SK-N-MC (cell line): ENCODE results near the gene CADPS2.

ENCODE experiments used
- DNase-seq: peaks from one replicate; pipeline ENCODE4 v3.0.0-alpha.2; 2011; ENCODE audit warnings: low read depth, low spot score
- H3K27ac ChIP-seq: fragments of 200-600 bp; sonication (generic); 2 replicates; pipeline ENCODE4 v1.5.1; 2016; ENCODE audit warnings: mixed run types
- H3K36me3 ChIP-seq: fragments of 200-600 bp; sonication (generic); 2 replicates; pipeline ENCODE4 v1.6.1; 2017; ENCODE audit warnings: antibody characterized with exemption, low read length, mixed read lengths; ENCODE audit not compliant: insufficient read depth
- H3K4me3 ChIP-seq: fragments of 200-600 bp; sonication (generic); 2 replicates; pipeline ENCODE4 v1.5.1; 2016
- H3K9ac ChIP-seq: fragments of 200-600 bp; sonication (generic); 2 replicates; pipeline ENCODE4 v1.8.0; 2017; ENCODE audit warnings: mixed run types, mixed read lengths; ENCODE audit not compliant: insufficient read length
- H3K9me3 ChIP-seq: fragments of 200-600 bp; sonication (generic); 2 replicates; pipeline ENCODE4 v1.6.1; 2017; ENCODE audit warnings: low read depth, mild to moderate bottlenecking, antibody characterized with exemption, low read length, moderate library complexity, mixed read lengths
- EZH2 ChIP-seq: fragments of 200-600 bp; sonication (generic); IDR thresholded peaks from one replicate; pipeline ENCODE4 v1.6.1; 2017; ENCODE audit warnings: antibody characterized with exemption
- FOXP2 ChIP-seq: optimal IDR thresholded peaks from 2 replicates; pipeline ENCODE3; 2011; ENCODE audit warnings: mild to moderate bottlenecking, moderate library complexity; ENCODE audit not compliant: insufficient read depth; ENCODE audit errors: extremely low read length, control extremely low read depth
- POLR2AphosphoS5 ChIP-seq: IDR thresholded peaks from 2 replicates; pipeline ENCODE4 v1.6.1; 2012; ENCODE audit warnings: mild to moderate bottlenecking, low read depth, low read length, borderline replicate concordance

Gene CADPS2

DNA sequence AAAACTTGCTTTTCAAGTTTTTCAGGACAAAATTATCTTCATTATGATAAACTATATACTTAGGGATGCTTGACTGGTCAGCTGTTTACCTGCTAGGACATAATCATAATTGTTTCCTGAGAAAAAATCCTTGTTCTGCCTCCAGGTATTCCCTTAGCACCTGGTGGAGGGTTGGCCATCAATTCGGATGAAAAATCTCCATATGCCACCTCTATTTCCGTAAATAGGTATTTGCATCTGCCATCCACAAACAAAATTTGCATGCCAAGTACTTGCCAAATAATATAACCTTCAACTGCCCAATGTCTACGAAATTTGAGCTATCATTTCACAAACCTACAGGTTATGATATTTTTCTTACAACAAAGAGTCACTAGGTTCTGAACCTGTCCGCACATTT lies 313.6 kb downstream of the CADPS2 start:
- Histone ChIP-seq H3K27ac (no peak overlapping the region), H3K4me3 (no peak overlapping the region), H3K9ac (no peak overlapping the region), H3K36me3 (peaks cover 4% of the 10 kb centered on the region; the same call in 1 of the 2 replicates), H3K9me3 (no peaks in the 10 kb centered on the region)
- TF ChIP-seq FOXP2 (no peak), POLR2AphosphoS5 (no peak), EZH2 (no peak)
- DNase-seq, result no peak

DNA sequence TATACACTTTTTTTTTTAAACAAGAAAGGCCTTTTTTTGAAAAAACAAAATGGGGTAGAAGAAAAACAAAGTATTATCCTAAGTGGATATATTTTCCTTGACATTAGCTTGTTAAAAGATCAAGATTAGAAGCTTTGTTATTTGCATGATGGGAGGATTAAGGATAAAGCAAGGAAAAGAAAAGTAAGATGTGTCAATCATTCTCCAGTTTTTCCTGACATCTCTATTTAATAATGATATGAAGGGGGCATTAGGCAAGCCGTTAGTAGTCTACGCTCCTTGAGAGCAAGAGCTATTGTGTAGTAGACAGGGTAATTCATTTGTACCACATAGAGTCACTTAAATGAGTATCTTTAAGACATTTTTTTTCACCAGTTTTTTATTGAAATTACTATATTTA lies 324.9 kb downstream of the CADPS2 start:
- Histone ChIP-seq H3K27ac (no peak overlapping the region), H3K36me3 (no peaks in the 10 kb centered on the region), H3K4me3 (no peak overlapping the region), H3K9me3 (no peaks in the 10 kb centered on the region), H3K9ac (no peak overlapping the region)
- no peak for DNase-seq
- no peak for TF ChIP-seq FOXP2
- TF ChIP-seq EZH2, result no peak
- no peak for TF ChIP-seq POLR2AphosphoS5

DNA sequence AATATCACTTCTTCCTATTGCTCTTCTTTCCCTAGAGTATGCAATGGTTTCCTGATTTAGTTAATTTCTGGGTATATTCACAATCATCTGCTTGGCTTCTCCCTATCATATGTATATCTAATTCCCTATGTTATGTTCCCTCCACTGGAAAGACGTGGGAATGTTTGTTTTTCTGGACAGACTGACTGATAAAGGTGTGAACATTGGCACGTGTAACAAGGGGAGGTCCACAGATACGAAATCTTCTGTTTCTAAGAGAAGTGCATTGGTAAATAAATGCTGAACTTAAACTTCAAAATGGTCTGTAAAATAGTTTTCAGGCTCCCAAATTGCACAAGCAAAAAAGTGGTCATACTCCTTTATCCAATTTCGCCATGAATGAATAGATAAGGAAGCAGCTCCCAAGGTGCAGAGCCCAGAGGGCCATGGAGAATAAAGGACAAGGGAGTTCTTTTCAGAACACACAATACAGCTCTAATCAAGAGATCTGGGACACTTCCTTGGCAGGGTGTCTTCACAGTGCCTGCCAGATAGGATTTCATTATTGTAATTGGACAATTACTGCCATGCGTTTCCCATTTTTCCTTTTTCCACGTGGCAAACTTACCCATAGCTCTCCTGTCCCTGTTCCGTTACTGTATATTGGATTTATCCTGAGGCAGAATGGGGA lies 329.3 kb downstream of the CADPS2 start:
- no peak overlapping the region for H3K4me3 ChIP-seq
- no peaks in the 10 kb centered on the region for H3K36me3 ChIP-seq
- H3K9ac ChIP-seq, result no peak overlapping the region
- TF ChIP-seq FOXP2 (no peak), POLR2AphosphoS5 (no peak), EZH2 (no peak)
- no peak for DNase-seq
- H3K9me3 ChIP-seq, result no peaks in the 10 kb centered on the region
- no peak overlapping the region for H3K27ac ChIP-seq

DNA sequence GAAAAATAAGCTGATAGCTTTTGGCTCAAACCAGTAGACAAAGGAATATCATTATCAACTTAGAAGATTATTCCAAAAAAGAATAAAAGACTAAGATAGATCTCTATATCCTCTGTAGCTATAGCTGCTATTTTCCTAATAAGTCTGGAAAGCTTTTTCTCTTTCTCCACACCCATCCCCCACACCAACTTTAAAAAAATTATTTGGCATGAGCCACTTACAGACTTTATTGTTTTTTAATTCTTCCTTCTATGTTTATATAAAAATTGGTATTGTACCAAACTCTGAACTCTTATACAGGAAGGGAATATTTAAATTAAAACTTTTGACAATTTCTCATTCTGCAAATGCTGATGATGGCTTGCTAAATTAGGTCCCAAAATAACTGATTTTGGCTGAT lies 330.0 kb downstream of the CADPS2 start:
- TF ChIP-seq EZH2, result no peak
- no peak for TF ChIP-seq FOXP2
- no peak for TF ChIP-seq POLR2AphosphoS5
- no peaks in the 10 kb centered on the region for H3K36me3 ChIP-seq
- H3K9me3 ChIP-seq, result no peaks in the 10 kb centered on the region
- no peak overlapping the region for H3K4me3 ChIP-seq
- H3K27ac ChIP-seq, result peak overlapping the region; percentile 43; the same call in 1 of the 2 replicates
- DNase-seq, result no peak
- H3K9ac ChIP-seq, result no peak overlapping the region

DNA sequence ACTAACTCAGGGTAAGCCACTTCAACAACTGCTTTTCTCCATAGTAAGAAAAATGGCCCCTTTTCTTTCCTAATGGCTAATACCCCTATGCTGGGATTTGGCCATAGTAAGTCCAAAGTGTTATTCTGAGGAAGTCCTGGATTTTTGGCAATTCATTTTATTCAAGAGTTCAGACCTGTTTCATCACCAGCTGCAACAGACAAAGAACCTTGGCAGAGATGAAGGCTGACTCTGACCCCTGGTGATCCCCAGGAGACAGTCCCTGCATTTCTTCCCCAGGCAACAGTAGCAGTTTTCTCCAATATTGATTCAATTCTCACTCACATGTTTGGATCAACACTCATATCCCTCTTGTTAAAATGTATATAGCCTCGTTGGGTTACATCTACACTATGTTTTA lies 332.5 kb downstream of the CADPS2 start:
- Histone ChIP-seq H3K36me3 (no peaks in the 10 kb centered on the region), H3K9me3 (no peaks in the 10 kb centered on the region), H3K9ac (no peak overlapping the region), H3K27ac (no peak overlapping the region), H3K4me3 (no peak overlapping the region)
- TF ChIP-seq EZH2 (no peak), FOXP2 (no peak), POLR2AphosphoS5 (no peak)
- no peak for DNase-seq

DNA sequence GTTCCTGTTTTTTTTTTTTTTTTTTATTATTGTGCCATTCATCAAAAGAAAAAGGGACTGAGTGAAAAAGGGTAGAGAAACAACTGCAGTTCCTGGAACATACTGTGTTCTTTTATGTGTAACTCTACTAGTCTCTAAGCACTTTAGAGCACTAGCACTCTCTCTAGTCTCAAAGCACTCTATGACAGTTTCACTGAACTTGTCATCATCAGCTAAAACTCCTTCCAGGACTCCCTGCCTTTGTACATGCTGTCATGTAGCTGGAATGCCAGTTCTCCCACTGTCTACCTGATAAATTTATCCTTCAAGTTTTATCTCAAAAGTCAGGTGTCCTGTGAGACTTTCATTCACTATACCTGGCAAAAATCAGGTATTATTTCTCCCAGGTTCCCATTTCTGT lies 333.5 kb downstream of the CADPS2 start:
- Histone ChIP-seq H3K9me3 (no peaks in the 10 kb centered on the region), H3K36me3 (no peaks in the 10 kb centered on the region), H3K9ac (no peak overlapping the region), H3K27ac (no peak overlapping the region), H3K4me3 (no peak overlapping the region)
- TF ChIP-seq FOXP2, result no peak
- TF ChIP-seq EZH2, result no peak
- TF ChIP-seq POLR2AphosphoS5, result no peak
- DNase-seq, result no peak

DNA sequence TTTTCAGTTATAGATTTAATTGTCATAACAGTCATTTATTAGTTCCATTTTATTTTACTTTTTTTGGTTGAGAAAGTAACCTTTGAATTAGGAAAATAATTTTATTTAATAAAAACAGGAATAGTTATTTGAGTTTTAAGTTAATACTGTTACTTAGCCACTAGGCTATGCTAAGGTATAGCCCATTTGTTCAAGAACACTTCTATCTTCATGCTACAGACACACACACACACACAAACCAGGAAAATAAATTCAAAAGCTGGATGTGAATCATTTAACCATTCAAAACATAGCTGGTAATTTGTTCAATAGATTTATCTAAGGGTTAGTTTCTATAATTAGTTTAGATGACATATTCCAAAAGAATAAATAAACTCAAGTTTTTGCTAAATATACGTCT lies 335.7 kb downstream of the CADPS2 start:
- no peak overlapping the region for H3K4me3 ChIP-seq
- TF ChIP-seq EZH2, result no peak
- no peak for TF ChIP-seq FOXP2
- no peak for TF ChIP-seq POLR2AphosphoS5
- DNase-seq, result no peak
- H3K36me3 ChIP-seq, result no peaks in the 10 kb centered on the region
- H3K27ac ChIP-seq, result peak overlapping the region; percentile 18; the same call in 1 of the 2 replicates
- no peak overlapping the region for H3K9ac ChIP-seq
- H3K9me3 ChIP-seq, result no peaks in the 10 kb centered on the region

DNA sequence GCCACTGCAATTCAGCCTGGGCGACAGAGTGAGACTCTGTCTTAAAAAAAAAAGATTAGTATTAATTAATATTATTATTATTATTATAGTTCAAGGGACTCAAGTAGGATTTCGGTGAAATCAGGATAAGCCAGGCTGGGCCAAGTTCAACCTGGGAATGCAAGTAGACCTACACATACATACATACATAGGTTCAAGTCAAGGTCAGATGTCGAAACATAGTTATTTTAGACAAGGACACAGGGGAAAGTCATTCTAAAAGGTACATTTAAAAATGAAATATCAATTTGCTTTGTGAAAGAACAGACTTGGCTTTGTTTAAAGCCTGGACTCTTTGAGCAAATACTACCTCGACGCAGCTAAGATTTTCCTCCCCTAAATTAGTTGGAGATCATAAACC lies 336.7 kb downstream of the CADPS2 start:
- H3K9me3 ChIP-seq, result no peaks in the 10 kb centered on the region

DNA sequence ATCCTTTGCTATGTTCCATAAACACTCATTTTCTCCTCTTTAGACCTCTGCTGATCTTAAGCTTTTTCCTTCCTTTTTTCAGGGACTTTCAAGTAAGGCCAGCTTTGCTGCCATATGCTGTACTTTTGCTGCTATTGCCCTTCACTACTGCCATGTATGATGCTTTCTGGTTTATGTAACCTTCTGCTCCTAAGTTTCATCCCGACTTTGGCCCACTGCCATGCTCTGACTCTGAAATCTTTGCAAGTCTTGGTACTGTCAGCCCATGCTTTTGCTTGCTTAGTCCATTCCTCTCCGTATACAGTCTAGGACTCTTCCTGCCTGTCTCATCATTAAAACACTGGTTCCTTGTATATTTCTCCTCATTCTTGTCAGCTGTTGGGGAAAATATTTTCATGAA lies 339.8 kb downstream of the CADPS2 start:
- no peak for DNase-seq
- no peak overlapping the region for H3K4me3 ChIP-seq
- H3K9ac ChIP-seq, result no peak overlapping the region
- 0 out of 2 replicates have a peak overlapping the region, but pooled peaks have one; percentile 5 for H3K27ac ChIP-seq
- TF ChIP-seq FOXP2 (no peak), EZH2 (no peak), POLR2AphosphoS5 (no peak)
- no peaks in the 10 kb centered on the region for H3K9me3 ChIP-seq
- 0 out of 2 replicates have a peak, but pooled peaks cover 2% of the 10 kb centered on the region for H3K36me3 ChIP-seq

More for the DNA sequence above, 336.7 kb downstream of the CADPS2 start:
- no peak for DNase-seq
- TF ChIP-seq POLR2AphosphoS5, result no peak
- TF ChIP-seq FOXP2, result no peak
- no peak for TF ChIP-seq EZH2
- no peak overlapping the region for H3K27ac ChIP-seq
- H3K4me3 ChIP-seq, result no peak overlapping the region
- no peaks in the 10 kb centered on the region for H3K36me3 ChIP-seq
- H3K9ac ChIP-seq, result no peak overlapping the region
